Skeletal muscle cell (primary cell): ENCODE measurements around the gene TMEM106B.
A peak's percentile ranks its signal among the peaks of the same experiment; 100 is the strongest.
"Not testable (repeated sequence)": the region's sequence is repeated elsewhere in the genome, so short reads cannot be mapped to it uniquely, and the experiment has no call there.

Experiments
- DNase-seq: peaks from one replicate; pipeline ENCODE4 v3.0.0-alpha.2; 2010; ENCODE audit warnings: low read depth
- H3K4me3 ChIP-seq: 2 replicates; pipeline ENCODE4 v1.5.1; 2011; ENCODE audit warnings: low read depth, mild to moderate bottlenecking, control low read depth, low read length, moderate library complexity

TMEM106B gene

GRCh38 chr7:12211054-12211710, at the start of gene TMEM106B:
Gene TMEM106B, plus strand, starts transcription at chr7:12211294. Its CDS starts 3,517 bp downstream, at chr7:12214811.
- H3K4me3 ChIP-seq, result peak within 1 kb of the TSS; percentile 82
- DNase-seq, result peak; percentile 75

GRCh38 chr7:12162415-12163113, 48.5 kb upstream of the TMEM106B start:
- DNase-seq, result peak; percentile 42
- H3K4me3 ChIP-seq, result no peak overlapping the region

GRCh38 chr7:12168065-12168464, 43.0 kb upstream of the TMEM106B start:
- not testable (repeated sequence) for H3K4me3 ChIP-seq, DNase-seq

- DNase-seq, result not testable (repeated sequence)
Observed at GRCh38 chr7:12169981-12170820, 40.9 kb upstream of the TMEM106B start.

GRCh38 chr7:12173671-12174070, 37.4 kb upstream of the TMEM106B start:
- no peak overlapping the region for H3K4me3 ChIP-seq

More at GRCh38 chr7:12169981-12170820, 40.9 kb upstream of the TMEM106B start:
- not testable (repeated sequence) for H3K4me3 ChIP-seq

DNA sequence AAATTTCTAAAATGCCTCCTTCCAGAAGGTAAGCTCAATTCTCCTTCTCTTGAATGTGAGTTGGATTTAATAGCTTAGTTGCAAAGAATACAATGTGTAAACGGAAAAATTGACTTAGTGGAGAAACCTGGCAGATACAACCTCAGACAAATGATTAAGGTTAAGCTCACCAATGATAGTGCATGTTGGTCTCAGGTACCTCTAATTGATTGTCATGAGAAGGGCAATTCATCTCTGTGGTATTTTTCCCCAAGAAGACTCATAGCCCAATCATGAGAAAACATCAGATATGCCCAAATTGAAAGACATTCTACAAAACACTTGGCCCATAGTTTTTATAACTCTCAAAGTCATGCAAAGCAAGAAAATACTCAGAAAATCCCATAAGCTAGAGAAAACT, 36.2 kb upstream of the TMEM106B start:
- no peak for DNase-seq
- no peak overlapping the region for H3K4me3 ChIP-seq

More at GRCh38 chr7:12173671-12174070, 37.4 kb upstream of the TMEM106B start:
- no peak for DNase-seq

GRCh38 chr7:12178317-12178716, 32.8 kb upstream of the TMEM106B start:
- no peak overlapping the region for H3K4me3 ChIP-seq
- no peak for DNase-seq

- no peak overlapping the region for H3K4me3 ChIP-seq
- DNase-seq, result no peak
Observed at GRCh38 chr7:12194426-12194825, 16.7 kb upstream of the TMEM106B start.

DNA sequence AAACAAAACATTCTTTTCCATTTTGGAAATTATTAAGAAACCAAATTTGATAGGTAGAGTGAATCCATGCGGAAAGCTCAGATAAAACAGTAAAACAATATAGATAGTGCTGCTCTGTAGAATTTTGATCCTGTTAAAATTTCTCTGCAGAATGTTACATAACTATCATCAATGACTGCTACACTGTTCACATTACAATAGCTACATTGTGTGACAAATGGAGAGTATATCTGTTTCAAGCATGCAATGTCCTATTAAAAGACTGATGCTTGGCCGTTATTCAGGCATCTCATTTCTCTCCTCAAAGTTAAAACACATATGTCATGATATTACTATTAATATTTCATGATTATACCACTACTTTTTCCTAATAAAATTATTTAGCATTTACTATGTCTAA, 14.7 kb upstream of the TMEM106B start:
- DNase-seq, result no peak
- H3K4me3 ChIP-seq, result no peak overlapping the region

DNA sequence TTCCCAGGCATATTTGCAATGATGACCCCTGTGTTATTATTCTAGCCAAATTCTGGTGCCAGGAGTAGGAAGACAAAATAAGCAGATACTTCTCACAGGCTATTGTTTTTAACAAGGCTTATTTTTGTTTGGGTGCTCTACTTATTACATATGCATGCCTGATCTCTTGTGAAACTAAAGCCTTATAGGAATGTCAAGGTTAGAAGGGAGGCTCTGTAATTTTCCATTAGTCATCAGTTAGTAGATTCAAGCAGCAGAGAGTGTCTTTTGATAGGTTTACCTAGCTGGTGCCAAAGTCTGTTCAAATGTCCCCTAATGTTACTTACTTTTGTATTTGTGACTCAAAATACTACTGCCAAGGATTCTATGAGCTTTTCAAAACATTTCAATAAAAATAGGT, 11.7 kb upstream of the TMEM106B start:
- no peak for DNase-seq
- H3K4me3 ChIP-seq, result no peak overlapping the region

DNA sequence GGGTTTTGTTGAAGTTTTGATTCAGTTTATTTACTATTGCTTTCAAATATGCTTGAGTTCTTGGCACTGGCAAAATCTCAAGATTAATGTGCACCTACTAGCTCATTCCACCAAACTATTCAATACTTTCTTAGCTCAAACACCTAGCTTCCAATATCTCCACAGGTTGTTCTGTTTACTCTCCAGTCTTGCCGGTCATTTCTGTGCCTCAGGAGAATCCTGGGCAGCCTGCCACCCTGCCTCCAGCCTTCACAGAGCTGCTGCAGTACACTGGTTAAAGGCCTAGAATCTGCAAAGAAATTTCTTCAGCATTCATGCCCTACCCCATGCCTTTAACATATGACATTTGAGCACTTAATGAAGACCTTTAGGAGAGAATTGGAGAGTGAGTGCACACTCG, 4.0 kb upstream of the TMEM106B start:
- H3K4me3 ChIP-seq, result no peak overlapping the region

DNA sequence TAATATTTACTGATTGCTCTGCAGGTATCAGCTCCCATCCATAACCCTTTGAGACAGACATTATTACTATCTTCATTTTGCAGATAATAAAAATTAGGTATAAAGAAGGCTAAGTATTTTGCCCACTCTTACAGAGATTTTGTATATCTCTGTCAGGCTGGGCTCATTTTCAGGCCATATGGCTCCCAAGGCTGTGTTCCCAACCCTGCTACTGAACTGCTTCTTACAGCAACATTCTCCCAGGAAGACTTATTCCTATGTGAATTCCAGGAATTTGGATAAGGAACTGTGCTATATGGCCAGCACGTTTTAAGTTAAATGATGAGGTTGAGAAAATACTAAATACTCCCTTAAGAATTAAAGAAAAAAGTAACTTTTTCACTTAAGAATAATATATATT, 1.9 kb upstream of the TMEM106B start:
- no peak for DNase-seq
- no peak overlapping the region for H3K4me3 ChIP-seq

More for the DNA sequence above, 4.0 kb upstream of the TMEM106B start:
- no peak for DNase-seq

GRCh38 chr7:12210179-12211053, 678 bp upstream of the TMEM106B start:
- DNase-seq, result peak; percentile 4

DNA sequence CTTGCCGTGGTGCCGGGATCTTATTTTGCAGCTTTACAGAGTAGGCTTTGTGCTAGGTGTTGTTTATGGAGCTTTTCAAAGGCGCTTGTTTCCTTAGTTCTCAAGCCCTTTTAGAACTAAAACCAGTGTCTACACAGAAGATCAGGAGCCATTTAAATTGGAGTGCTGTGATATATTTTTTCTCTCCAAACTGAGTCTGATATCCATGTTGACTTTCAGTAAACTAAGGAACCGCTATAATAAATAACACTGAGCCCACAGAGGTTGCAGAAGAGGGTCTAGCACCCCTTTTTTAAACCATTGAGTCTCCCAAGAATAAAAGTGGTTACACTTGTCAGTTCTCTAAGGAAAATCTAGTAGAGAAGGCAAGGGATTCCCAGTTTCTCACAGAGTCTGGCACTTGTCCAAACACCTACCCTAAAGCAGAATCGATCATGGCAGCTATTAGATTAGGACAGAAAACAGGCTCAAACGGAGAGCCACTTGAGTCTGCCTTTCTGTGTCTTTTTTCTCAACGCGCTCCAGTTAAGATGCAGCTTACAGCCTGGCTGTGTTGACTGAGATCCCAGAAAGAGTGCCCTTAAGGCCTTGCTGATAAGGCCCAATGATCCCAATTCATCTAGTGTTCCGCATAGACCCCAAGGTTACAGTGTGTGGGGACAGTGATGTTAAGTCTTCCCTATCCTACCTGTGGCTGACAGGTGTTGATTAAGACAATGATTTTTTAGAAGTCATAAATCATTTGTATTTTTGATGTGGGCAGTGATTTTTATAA, 804 bp downstream of the TMEM106B start:
- DNase-seq, result no peak
- peak overlapping the region; percentile 82 for H3K4me3 ChIP-seq

More at GRCh38 chr7:12210179-12211053, 678 bp upstream of the TMEM106B start:
- H3K4me3 ChIP-seq, result peak overlapping the region; percentile 82

DNA sequence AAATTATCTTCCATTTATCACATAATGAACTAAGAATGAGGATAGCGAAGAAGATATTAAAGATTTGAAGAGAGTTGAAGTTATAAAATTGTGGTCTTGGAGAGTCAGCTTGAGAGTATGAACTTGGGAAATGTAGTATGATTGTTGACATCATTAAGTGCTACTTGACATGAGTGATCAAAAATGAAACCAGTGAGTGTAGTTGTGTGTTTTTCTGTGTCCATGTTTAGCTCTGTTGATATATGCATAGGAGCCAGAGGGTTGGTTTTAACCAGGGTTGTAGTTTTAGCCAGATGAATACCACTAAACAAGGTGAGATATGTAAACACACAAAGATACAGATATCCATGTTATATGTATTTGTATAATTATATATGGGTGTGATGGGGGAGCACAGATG, 6.2 kb downstream of the TMEM106B start:
- no peak for DNase-seq
- no peak overlapping the region for H3K4me3 ChIP-seq

DNA sequence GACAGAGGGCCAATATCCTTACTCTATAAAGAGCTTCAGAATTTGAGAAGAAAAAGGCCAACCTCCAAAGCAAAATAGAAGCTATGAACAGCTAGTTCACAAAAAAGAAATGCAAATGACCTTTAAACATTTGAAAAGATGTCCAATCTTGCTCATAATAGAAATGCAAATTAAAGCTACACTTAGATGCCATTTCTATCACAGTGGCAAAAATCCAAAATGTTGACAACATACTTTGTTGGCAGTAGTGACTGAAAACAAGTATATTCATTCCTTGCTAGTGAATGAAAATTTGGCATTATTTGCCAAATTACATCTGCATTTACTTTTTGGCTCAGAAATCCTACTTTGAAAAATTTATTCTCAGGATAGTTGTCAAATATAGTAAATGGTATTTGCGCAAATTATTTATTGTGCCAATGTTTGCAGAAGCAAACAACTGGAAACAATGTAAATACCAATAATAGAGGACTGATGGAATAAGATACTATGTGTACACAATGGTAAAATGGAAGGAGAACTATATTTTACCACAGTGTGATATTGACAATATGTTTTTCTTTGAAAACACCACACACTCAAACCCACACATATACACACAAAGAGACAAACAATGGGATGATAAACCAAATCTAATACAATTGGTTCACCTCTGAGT, 9.4 kb downstream of the TMEM106B start:
- no peak for DNase-seq
- no peak overlapping the region for H3K4me3 ChIP-seq

DNA sequence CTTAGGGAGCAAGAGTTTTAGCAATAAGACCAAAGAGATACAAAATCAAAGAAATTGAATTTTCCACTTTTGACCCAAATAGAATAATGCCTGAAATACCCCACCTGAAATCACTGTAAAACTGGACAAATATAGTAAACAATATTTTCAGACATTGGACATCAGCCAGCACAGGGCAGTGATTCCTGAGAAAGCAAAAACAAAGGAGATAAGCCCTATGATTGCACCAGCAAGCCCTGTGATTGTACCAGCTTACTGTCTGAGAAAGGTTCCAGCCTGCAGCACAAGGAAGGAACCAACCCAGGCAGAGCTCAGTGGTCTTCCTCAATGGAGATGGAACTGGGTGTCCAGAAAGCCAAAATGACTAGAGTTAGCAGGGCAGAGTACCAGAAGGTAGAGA, 10.3 kb downstream of the TMEM106B start:
- no peak overlapping the region for H3K4me3 ChIP-seq
- DNase-seq, result no peak
